Fibroblast of villous mesenchyme (primary cell): ENCODE results near the gene KLF15. TPM values are rescaled to one million over a fixed set of nuclear protein-coding genes. Genes with fewer than 3 reads are reported as not detected.

Experiments
- DNase-seq: peaks from one replicate; pipeline ENCODE4 v3.0.0-alpha.2; 2010; ENCODE audit warnings: low read depth
- H3K4me3 ChIP-seq: 2 replicates; pipeline ENCODE4 v1.5.1; 2011; ENCODE audit warnings: low read depth, mild to moderate bottlenecking, low read length
- total RNA-seq: library from RNA; depleted of rRNA; stranded (reverse); fragments of >200 nt; gene quantifications from 2 replicates; pipeline ENCODE4 v1.2.3, GENCODE V29; 2012
- TF ChIP-seq, protein P1 (sequence below): IDR thresholded peaks from 2 replicates; pipeline ENCODE4 v1.5.1; 2012; ENCODE audit warnings: low read depth, mild to moderate bottlenecking, low read length; ENCODE audit not compliant: insufficient read depth

Gene KLF15
- total RNA-seq, 1 donor = 0.43 TPM

DNA sequence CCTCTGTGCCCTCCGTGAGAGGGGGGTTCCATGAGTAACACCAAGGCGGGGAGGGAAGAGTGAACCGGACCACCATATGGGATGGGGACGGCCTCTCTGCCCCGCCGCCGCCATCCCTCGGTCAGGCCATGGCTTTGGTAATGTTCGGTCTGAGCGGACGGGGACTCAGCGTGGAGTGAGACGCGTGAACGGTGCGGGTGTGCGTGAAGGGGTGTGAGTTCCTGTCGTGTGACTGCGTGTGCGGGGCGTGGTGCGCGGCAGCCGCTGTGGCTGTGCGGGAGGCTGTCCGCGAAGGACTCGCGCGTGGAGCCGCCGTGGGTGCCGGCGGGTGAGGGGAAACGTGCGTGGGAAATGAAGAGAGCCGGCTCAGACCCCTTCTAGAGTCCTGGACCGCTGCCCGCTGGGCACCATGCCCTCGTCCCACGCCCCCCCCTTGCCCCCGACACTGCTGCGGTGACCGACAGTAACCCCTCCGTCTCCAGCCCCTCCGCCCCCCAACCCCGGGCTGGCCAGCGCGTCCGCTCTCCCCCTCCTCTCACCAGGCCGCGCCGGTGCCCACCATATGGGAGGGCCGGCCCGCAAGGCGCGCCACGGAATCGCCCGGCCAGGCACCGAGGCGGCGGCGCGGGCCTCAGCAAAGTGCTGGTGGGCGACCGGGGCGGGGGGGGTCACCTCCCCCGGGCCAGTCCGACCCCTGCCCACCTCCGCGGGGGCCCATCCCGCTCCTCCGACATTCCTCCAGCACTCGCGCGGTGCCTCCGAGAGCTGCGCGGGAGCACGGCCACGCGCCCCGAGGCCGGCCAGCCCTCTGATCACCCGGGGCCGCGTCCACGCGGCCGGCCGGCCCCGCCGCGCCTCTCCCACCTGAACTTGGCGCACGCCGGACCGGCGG is 589 bp downstream of the KLF15 start:
- H3K4me3 ChIP-seq = peak overlapping the region; percentile 56
- TF ChIP-seq, protein P1, sequence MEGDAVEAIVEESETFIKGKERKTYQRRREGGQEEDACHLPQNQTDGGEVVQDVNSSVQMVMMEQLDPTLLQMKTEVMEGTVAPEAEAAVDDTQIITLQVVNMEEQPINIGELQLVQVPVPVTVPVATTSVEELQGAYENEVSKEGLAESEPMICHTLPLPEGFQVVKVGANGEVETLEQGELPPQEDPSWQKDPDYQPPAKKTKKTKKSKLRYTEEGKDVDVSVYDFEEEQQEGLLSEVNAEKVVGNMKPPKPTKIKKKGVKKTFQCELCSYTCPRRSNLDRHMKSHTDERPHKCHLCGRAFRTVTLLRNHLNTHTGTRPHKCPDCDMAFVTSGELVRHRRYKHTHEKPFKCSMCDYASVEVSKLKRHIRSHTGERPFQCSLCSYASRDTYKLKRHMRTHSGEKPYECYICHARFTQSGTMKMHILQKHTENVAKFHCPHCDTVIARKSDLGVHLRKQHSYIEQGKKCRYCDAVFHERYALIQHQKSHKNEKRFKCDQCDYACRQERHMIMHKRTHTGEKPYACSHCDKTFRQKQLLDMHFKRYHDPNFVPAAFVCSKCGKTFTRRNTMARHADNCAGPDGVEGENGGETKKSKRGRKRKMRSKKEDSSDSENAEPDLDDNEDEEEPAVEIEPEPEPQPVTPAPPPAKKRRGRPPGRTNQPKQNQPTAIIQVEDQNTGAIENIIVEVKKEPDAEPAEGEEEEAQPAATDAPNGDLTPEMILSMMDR = no peak
- no peak for DNase-seq

DNA sequence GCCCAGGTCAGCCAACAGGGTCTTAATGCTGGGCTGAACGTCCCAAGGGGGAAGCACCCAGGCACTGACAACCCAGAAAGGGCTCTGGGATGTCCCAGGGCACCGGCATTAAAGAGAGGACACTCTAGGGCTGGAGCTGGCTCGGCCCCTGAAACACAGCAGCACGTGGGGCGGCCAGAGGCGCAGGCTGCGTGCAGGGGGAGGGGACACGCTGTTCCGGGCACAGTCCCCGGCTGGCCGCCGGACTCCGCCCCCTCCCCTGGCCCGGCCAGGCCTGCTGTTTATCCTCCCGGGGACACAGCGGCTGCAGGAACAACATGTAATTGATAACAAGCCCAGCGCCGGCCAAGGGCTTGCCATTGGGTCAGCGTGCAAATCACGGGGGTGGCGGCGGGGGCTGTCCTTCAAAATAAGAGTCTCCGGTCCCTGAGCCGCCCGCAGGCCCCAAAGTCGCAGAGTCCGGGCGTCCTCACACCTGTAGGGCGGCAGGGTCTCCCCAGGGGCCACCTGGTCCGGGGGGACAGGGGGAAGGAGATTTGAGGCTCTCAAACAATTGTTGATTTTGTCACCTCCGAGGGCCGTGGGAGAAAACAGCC is 1.3 kb downstream of the KLF15 start:
- peak overlapping the region; percentile 56 for H3K4me3 ChIP-seq
- TF ChIP-seq, protein P1 = no peak
- peak; percentile 94 for DNase-seq

DNA sequence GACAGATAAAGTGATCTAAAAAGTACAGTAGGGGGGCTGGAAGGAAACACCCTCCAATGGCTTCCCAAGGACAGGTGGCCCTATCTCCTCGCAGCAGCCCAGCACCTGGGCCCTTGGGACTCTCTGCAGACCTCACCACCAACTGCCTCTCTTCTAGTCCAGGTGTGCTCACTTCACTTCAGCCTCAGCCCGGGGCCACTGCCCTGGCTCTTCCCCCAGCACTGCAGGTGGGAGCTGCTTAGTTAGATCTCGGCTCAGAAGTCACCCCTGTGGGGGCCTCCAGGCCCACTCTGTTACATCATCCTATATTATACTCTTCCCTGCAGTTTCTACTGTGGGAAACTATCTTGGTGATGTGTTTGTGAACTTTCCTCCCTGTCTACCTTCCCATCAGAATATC is 2.0 kb downstream of the KLF15 start:
- H3K4me3 ChIP-seq = no peak overlapping the region
- TF ChIP-seq, protein P1 = no peak
- DNase-seq = no peak

DNA sequence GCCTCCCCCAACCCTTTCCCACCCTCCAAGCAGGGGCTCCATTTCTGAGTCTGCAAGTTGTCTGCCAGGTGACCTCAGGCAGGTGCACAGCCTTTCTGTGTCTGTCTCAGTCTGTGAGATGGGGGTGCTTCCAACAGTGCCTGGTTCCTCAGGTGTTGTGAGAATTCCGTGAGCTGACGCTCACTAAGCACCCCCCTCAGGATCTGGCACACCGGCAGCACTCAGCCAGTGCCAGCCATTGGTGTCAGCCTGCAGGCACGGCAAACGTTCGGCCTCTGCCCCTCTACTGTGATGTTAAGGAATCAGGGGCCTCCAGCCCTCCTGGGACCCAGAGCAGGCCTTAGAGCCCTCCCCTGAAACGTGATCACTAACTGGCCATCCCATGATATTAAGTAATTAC is 2.4 kb downstream of the KLF15 start:
- no peak for DNase-seq
- no peak overlapping the region for H3K4me3 ChIP-seq
- TF ChIP-seq, protein P1 = no peak

DNA sequence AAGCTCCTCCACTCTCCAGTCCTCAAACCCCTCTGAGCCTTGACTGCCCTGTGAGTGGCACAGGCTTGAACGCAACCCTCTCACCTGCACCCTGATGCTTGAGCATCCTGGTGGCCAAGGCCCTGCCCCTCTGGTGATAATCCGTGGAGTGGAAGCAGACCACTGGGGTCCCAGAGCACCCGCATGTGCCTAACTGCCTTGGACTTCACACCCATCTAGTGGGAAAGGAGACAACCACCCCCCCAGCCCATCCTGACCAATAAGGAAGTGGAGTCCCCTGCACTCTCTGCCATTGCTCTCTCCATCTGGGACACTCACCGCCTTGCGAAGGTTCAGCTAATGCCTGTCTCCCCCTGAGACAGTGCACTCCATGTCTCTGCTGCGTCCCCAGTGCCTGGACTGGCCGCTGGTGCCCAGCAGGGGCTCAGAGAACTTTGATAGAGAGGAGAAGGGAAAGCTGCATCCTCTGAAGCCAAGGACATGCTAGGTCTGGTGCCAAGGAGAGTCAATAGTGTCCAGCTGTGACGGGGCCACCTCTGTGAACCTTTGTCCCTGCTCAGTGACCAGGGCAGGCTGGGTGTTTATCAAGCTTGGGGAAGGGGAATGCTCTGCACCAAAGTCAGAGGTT is 3.4 kb downstream of the KLF15 start:
- TF ChIP-seq, protein P1 = no peak
- no peak overlapping the region for H3K4me3 ChIP-seq
- DNase-seq = no peak

DNA sequence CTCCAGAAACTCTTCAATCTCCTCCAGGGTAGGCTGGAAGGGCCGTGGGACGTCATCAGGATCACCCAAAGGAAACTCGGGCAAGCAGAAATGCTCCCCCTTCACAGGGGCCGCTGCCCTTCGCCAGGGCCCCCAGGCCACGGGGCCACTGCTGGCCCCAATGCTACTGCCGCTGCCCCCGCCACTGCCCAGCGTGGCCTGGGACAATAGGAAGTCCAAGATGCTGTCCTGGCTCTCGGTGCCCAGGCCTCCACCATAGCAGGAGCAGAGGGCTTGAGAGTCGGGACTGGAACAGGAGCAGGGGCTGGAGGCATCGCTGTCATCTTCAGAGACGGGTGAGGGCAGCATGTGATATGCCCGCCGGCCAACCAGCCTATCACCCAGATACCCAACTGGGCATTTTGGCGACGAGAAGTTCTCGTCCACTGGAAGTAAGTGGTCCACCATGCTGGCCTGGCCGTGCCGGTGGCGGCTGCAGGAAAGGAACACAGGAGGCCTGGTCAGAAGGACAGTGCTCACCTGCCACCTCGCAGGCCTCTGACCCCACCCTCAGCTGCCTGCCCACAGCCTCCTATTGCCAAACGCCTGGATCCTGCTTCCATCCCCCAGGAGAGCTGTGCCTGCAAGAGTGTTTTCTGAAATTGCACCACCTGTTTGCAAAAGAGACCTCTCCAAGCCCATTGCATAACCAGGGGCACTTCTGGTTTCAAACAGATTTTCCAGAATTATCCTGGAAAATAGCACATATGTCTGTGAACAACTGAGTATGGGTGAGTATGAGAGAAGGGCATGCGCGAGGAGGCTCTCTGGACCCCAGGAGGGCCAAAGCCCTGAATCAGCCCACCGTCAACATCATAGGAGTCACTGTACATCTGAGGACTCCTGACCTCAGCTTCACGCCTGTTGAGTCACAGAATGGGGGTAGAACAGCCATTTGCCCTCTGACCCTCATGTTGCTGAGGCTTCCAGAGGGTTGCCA is 4.4 kb downstream of the KLF15 start:
- DNase-seq = peak; percentile 48
- TF ChIP-seq, protein P1 = no peak
- H3K4me3 ChIP-seq = no peak overlapping the region
